ENCODE measurements around the gene SPECC1L. TPM values are rescaled to one million over a fixed set of nuclear protein-coding genes. Genes with fewer than 3 reads are reported as not detected.
A peak's percentile ranks its signal among the peaks of the same experiment; 100 is the strongest.

The SPECC1L gene
- total RNA-seq, 1 donor from 2014 or later, result 80.6 TPM

- no peak for TF ChIP-seq CTCF (IDR thresholded peaks at IDR 0.05; ENCODE audit: unreplicated experiment)
- H3K4me1 Mint-ChIP-seq (ENCODE audit: unreplicated experiment), result peaks cover 24% of the 10 kb centered on the region
- peaks cover 8% of the 10 kb centered on the region for H3K36me3 Mint-ChIP-seq (ENCODE audit: low read depth, unreplicated experiment)
- DNase-seq (ENCODE audit: low spot score), result no peak
- H3K27me3 Mint-ChIP-seq (ENCODE audit: unreplicated experiment), result peaks cover 11% of the 10 kb centered on the region
- no peaks in the 10 kb centered on the region for H3K9me3 Mint-ChIP-seq (ENCODE audit: unreplicated experiment)
- no peak overlapping the region for H3K4me3 Mint-ChIP-seq (ENCODE audit: unreplicated experiment)
- H3K27ac Mint-ChIP-seq (ENCODE audit: unreplicated experiment), result peak overlapping the region; percentile 87
Measured at GRCh38 chr22:24419475-24419850, 148.8 kb downstream of the SPECC1L start.

- Mint-ChIP-seq H3K4me1 (ENCODE audit: unreplicated experiment) (peaks cover 25% of the 10 kb centered on the region), H3K27me3 (ENCODE audit: unreplicated experiment) (peaks cover 14% of the 10 kb centered on the region), H3K36me3 (ENCODE audit: low read depth, unreplicated experiment) (peaks cover 6% of the 10 kb centered on the region), H3K27ac (ENCODE audit: unreplicated experiment) (peak overlapping the region; percentile 87), H3K9me3 (ENCODE audit: unreplicated experiment) (no peaks in the 10 kb centered on the region), H3K4me3 (ENCODE audit: unreplicated experiment) (no peak overlapping the region)
- TF ChIP-seq CTCF (IDR thresholded peaks at IDR 0.05; ENCODE audit: unreplicated experiment), result no peak
- peak; percentile 80 for DNase-seq (ENCODE audit: low spot score)
Measured at GRCh38 chr22:24420072-24420976, 149.7 kb downstream of the SPECC1L start.

- no peak for TF ChIP-seq CTCF (IDR thresholded peaks at IDR 0.05; ENCODE audit: unreplicated experiment)
- H3K4me3 Mint-ChIP-seq (ENCODE audit: unreplicated experiment), result no peak overlapping the region
- H3K36me3 Mint-ChIP-seq (ENCODE audit: low read depth, unreplicated experiment), result peaks cover 4% of the 10 kb centered on the region
- DNase-seq (ENCODE audit: low spot score), result no peak
- H3K27me3 Mint-ChIP-seq (ENCODE audit: unreplicated experiment), result peaks cover 20% of the 10 kb centered on the region
- H3K27ac Mint-ChIP-seq (ENCODE audit: unreplicated experiment), result no peak overlapping the region
- H3K4me1 Mint-ChIP-seq (ENCODE audit: unreplicated experiment), result peaks cover 29% of the 10 kb centered on the region
- H3K9me3 Mint-ChIP-seq (ENCODE audit: unreplicated experiment), result no peaks in the 10 kb centered on the region
Measured at GRCh38 chr22:24420977-24421343, 150.3 kb downstream of the SPECC1L start.

GRCh38 chr22:24421428-24421931 lies 150.8 kb downstream of the SPECC1L start:
- H3K36me3 Mint-ChIP-seq (ENCODE audit: low read depth, unreplicated experiment), result no peaks in the 10 kb centered on the region
- H3K4me3 Mint-ChIP-seq (ENCODE audit: unreplicated experiment), result no peak overlapping the region
- H3K27ac Mint-ChIP-seq (ENCODE audit: unreplicated experiment), result no peak overlapping the region
- TF ChIP-seq CTCF (IDR thresholded peaks at IDR 0.05; ENCODE audit: unreplicated experiment), result peak; percentile 47
- H3K4me1 Mint-ChIP-seq (ENCODE audit: unreplicated experiment), result peaks cover 29% of the 10 kb centered on the region
- no peak for DNase-seq (ENCODE audit: low spot score)
- H3K27me3 Mint-ChIP-seq (ENCODE audit: unreplicated experiment), result peaks cover 17% of the 10 kb centered on the region
- no peaks in the 10 kb centered on the region for H3K9me3 Mint-ChIP-seq (ENCODE audit: unreplicated experiment)

GRCh38 chr22:24422102-24422665 lies 151.6 kb downstream of the SPECC1L start:
- no peak for TF ChIP-seq CTCF (IDR thresholded peaks at IDR 0.05; ENCODE audit: unreplicated experiment)
- Mint-ChIP-seq H3K9me3 (ENCODE audit: unreplicated experiment) (no peaks in the 10 kb centered on the region), H3K4me3 (ENCODE audit: unreplicated experiment) (peak overlapping the region; percentile 82), H3K4me1 (ENCODE audit: unreplicated experiment) (peaks cover 29% of the 10 kb centered on the region), H3K36me3 (ENCODE audit: low read depth, unreplicated experiment) (no peaks in the 10 kb centered on the region), H3K27ac (ENCODE audit: unreplicated experiment) (no peak overlapping the region), H3K27me3 (ENCODE audit: unreplicated experiment) (peaks cover 17% of the 10 kb centered on the region)
- DNase-seq (ENCODE audit: low spot score), result no peak

Data from endothelial cell (in vitro differentiated cells).